AG20443 (cell line): ENCODE data around the gene H2BK1.
A peak's percentile ranks its signal among the peaks of the same experiment; 100 is the strongest.

Experiments
- DNase-seq: peaks from one replicate; pipeline ENCODE4 v3.0.0; 2012; ENCODE audit warnings: low spot score, mixed read lengths

H2BK1 gene

DNA sequence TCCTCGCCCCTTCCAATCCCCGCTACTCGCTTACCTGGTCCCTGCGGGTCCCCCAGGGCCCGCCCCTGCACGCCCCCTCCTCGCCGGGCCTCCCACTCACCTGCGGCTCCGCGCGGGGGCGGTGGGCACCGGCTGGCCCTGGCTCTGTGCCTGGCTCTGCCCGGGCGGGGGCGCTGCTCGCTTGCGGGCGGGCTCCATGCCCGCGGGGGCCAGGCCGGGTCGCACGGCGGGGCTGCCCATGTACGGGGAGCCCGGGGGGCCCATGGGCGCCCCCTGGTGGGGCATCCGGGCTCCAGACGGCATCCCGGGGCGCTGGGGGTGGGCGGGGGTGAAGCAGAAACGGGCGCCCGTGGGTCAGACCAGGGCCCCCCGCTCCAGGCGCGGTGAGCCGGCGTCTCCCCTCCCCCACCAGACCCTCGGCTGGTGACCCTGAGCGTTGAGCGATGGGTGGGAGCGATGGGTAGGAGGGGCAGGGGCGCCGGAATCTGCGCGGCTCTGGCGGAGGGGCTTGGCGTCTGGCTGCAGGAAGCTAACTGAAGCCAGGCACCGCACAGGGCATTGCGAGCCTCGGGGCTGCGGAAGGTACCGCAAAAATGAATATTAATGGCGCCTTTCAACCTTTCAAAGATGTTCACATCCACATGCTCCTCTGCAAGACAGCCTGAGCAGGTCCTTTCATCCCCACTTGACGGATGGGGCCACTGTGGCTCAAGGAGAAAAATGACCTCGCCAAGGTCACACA is 35.2 kb upstream of the H2BK1 start:
- DNase-seq, result peak; percentile 84

DNA sequence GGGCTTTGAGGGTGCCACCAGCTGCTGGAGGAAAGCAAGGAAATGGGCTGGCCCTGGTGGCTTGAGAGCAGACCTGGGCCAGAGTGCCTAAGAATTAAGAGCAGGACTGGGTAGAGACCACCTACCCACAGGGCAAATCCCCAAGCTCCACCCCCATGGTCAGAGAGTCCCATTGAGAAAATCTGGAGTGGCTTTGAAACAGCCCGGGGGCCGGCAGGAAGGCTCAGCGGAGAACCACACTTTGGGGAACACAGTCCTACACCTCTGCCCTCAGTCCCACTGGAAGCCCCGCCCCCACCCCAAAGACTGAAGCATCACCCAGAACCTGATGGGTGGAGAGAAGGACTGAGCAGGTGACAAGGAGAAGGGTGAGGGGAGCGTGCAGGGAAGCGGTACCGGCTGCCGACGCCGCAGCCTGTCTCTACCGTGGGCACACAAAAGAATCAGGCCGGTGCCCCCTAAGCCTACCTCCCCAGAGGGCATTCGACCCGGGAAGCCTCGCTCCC is 34.6 kb upstream of the H2BK1 start:
- DNase-seq, result no peak

DNA sequence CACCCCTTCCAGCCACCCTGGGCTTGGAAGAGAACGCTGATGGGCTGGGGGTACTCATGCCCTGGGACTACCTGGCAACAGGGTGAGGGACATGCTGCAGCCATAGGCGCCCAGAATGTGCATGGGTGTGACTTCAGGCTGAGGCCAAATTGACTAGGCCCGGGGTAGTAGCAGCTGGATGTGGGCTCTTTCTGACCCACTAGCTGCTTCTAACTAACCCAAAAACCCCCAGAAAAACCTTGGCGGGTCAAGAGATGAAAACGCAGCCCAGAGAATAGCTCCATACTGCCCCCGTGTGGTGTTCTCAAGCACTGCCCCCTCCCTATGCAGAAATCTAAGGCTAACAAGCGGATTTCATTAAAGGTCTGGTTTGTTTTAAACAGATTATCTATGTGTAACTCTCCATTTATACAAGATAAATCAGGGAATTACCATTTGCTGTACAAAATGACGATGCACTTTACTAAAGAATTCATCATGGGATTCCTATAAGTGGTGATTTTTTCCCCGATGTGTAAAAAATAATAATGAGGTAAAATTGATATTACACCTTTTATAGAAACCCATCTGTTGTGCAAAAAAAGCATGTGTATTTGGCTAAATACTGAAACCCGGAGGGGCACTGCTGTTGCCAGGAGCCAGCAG is 34.0 kb upstream of the H2BK1 start:
- DNase-seq, result peak; percentile 79

DNA sequence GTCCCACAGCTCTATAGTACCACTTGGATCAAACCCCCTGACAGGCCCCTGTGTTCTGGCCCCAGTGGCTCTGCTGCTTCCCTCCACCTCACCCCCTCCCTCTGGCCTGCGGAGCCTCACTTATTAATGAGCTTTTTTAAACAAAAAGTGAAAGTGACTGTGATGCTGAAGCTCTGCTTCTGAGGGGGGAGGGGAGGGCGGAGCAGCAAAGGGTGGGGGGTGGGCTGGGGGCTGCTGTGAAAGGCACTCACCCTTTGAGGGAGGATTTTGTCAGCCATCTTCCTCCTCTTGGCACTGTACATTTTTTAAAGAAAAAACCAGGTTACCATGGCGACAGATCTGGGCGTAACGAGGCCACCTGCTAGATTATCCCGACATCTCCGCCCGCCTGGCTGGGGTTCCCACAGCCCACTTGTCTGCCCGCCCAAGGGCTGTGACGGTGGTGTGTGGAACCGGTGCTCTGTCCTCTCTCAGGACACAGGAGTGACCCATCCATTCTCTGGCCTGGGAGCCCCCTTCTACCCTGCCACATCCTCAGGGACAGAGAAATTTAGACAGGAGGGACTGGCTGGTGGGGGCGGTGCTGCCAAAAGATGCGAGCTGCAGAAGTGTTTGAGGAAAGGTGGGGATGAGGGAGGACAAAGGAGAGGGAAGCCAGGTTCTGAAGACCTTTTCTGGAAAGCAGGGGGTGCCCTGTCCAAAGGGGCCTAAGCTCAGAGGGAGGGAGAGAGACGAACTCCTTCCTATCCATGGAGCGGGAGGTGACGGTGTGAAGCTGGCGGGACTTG is 33.3 kb upstream of the H2BK1 start:
- peak; percentile 11 for DNase-seq

DNA sequence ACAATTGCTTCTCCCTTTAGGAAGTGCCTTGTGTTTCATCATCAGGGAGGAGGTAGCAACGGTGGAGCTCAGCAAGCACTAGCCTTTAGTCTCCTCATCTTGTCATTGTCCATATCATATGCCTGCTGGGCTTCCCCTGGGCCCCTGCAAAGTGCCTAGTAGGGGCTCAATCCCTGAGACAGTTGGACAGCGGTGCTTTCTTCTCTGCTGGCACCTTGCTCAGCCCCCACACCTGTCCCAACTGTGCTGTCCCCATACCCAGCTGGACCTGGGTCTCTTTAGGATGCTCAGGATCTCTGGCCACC is 32.7 kb upstream of the H2BK1 start:
- no peak for DNase-seq

DNA sequence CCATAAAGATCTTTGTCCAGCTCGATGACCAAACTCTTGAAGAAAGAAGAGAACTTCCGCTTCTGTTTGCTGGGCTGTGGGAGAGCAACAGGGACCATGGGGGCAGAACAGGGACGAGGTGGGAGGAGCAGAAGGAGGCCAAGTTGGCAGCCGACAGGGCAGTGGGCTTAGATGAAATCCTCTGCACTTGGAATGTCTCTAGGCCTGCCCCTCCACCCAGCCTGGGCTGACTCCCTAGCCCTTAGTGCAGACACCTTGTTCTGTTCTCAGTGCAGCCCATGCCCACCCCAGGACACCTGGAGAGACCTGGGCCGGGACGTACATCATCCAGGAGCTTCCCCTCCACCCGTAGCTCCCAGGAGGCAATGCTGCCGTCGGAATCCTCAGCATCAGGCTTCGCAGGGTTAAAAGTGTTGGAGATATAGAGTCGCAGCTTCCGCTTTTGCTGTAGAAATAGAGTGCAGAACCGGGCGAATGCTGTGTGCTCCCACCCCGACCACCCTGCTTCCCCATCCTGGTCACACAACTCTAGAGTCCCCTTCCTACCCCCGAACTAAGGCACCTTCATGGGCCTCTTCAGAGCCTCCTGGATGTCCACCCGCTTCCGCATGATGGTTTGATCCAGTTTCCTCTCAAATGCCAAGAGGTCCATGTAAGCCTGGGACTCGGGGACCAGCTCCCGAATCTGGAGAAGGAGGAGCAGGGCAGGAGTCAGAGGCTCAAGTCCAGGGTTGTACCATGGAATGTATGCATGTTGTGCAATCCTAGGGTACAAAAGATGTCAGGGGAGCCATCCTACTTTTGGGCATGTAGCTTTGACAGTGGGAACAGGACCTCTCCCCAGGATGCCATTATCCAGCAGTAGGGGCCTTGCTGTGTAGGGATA is 32.1 kb upstream of the H2BK1 start:
- DNase-seq, result no peak

DNA sequence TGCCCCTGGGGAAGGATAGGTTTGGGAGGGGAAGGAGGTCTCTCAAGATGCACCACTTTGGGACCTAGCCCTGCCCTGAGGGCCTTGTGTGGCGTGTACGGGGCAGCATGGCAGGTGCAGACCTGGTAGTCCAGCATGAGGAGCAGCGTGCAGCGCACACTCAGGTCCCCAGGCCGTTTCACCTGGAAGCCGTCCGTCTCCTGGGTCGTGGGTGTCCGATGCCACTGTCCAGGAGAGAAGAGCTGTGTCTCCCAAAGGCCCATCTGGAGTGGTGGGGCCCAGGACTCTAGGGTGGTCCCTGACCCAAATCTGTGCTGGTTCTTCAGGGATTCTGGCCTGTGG is 31.4 kb upstream of the H2BK1 start:
- no peak for DNase-seq

DNA sequence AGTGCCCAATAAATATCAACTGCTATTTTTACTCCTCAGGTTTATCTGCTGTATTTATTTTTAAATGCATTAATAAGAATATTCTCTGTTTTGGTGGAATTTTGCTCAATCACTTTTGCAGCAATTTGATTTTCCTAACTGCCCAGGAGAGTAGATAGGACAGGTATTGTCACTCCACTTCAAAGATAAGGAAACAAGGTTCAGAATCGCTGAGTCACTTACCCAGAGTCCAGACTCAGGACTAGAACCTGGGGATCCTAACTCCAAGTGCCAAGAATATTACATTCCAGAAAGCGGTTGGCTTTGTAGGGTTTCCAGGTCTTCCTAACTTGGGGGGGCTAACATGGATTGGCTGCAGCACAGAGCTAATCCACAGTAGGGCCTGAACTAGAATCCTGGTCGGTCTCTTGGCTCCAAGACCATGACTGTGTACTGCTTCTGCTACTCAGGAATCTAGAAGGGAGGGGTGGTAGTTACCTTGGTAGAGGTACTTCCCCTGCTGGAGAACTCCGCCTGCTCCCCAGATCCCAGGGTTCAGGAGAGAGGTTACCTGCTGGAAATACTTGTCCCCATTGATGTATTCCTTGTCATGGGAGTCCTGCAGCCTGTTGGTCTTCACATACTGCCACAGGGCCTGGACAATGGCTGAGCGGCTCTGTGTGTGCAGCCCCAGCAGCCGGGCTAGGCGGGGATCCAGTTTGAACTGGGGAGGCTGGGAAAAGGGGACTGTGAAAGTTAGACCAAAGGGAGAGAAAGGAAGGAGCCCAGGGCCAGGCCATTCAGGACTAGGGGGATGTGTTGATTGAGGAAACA is 30.9 kb upstream of the H2BK1 start:
- DNase-seq, result no peak

DNA sequence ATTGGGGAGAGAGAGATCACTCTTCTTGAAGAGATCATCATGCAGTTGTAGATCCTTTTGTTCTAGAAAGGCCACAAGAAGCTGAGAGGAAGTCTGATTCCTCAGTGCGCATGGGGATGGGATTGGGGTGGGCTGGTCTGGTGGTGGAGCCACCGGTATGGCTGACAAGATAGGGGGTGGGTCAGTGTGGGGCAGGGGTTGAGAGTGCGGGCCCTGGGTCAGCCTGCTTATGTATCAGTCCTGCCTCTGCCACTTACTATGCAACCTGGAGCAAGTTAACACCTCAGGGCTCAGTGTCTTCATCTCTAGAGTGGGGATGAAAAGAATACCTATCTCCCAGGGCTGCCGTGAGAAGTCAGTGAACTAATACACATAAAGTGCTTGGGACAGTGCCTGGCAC is 30.2 kb upstream of the H2BK1 start:
- DNase-seq, result no peak

DNA sequence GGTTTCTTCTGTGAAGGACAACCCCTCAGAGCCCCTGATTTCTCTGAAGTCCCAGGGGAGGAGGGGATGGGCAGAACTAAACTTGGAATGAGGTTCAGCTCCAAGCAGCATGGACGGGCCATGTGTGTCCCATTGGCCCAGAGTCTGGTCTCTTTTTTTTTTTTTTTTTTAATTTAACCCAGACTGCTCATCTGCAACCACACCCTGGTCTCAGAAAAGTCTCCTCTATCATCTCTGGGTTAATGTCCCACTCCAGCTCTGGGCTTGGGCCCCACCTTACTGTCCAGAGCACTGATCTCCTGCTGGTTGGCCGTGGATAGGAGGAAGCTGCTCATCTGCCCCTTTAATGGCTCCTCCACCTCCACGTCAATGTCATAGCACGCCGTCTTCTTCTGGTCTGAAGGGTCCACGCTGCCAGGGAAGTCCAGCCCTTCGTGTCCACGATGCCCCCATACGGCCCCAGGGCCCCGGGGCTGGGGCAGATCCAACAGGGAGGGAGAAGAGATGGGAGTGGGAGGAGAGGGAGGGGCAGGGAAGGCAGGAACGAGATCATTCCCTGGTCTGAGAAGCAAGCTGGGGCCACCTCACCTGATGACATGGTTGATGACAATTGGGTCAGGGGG is 29.7 kb upstream of the H2BK1 start:
- DNase-seq, result no peak

DNA sequence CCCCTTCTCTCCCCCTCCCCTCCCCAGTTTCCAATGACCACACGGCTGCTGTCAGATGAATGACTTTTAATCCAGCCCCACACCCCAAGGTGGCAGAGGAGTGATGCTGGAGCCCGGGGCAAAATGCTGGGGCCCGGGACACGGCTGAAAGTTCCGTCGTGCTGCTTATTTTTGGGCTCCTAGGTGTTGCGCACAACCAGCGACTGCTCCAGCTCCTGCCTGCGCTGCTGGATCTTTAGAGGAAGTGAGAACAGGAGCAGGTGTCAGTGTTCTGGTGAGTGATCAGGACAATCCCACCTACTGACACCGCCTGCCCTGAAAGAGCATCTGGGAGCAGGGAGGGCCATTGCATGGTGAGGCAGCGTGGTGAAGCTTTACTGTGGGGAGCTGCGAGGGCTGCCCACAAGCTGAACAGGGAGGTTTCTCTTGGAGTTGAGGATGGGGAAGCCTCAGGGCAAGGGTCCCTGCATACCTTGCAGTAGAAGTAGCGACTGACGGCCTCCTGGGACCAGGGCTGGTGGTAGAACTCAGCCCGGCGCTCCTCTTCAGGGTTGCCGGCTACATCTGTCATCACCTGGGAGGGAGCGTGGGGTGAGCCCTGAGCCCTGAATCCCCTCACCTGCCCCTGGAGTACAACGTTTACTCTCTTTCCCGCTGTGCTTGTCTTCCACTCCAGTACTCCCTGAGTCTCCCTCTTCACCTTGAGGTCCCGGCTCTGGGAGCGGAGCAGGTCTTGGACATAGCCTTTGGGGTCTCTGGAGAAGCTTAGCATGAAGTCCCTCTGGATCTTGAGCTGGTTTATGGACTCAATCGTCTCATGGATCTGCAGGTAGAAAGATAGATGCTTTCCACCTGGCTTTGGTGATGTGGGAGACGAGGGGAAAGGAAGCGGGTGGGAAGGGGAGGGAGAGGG is 28.9 kb upstream of the H2BK1 start:
- no peak for DNase-seq

DNA sequence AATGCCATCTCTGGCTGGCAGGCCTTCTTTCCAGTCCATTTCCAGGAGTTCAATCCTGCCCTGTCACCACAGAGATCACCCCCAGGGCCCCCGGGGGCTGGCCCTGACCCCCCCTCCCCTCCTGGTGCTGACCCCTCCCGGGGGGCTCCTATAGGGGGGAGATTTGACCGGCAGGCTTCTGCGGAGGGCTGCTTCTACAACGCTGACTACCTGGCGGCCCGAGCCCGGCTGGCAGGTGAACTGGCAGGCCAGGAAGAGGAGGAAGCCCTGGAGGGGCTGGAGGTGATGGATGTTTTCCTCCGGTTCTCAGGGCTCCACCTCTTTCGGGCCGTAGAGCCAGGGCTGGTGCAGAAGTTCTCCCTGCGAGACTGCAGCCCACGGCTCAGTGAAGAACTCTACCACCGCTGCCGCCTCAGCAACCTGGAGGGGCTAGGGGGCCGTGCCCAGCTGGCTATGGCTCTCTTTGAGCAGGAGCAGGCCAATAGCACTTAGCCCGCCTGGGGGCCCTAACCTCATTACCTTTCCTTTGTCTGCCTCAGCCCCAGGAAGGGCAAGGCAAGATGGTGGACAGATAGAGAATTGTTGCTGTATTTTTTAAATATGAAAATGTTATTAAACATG is 28.0 kb upstream of the H2BK1 start:
- DNase-seq, result no peak

DNA sequence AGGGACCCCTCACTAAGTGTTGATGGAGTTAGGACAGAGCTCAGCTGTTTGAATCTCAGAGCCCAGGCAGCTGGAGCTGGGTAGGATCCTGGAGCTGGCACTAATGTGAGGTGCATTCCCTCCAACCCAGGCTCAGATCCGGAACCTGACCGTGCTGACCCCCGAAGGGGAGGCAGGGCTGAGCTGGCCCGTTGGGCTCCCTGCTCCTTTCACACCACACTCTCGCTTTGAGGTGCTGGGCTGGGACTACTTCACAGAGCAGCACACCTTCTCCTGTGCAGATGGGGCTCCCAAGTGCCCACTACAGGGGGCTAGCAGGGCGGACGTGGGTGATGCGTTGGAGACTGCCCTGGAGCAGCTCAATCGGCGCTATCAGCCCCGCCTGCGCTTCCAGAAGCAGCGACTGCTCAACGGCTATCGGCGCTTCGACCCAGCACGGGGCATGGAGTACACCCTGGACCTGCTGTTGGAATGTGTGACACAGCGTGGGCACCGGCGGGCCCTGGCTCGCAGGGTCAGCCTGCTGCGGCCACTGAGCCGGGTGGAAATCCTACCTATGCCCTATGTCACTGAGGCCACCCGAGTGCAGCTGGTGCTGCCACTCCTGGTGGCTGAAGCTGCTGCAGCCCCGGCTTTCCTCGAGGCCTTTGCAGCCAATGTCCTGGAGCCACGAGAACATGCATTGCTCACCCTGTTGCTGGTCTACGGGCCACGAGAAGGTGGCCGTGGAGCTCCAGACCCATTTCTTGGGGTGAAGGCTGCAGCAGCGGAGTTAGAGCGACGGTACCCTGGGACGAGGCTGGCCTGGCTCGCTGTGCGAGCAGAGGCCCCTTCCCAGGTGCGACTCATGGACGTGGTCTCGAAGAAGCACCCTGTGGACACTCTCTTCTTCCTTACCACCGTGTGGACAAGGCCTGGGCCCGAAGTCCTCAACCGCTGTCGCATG is 27.2 kb upstream of the H2BK1 start:
- DNase-seq, result no peak

DNA sequence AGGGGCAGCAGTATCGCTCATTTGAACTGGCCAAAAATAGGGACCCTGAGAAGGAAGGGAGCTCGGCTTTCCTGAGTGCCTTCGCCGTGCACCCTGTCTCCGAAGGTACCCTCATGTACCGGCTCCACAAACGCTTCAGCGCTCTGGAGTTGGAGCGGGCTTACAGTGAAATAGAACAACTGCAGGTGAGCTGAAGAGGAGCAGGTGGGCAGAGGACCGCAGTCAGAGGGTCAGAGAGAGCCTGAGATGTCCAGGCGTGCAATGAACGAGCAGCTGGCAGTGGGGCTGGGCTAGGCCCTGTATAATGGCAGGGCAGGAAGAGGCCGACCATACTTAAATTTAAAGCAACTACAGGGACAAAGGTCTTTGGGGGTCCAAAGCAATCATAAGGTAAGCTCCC is 26.1 kb upstream of the H2BK1 start:
- no peak for DNase-seq

DNA sequence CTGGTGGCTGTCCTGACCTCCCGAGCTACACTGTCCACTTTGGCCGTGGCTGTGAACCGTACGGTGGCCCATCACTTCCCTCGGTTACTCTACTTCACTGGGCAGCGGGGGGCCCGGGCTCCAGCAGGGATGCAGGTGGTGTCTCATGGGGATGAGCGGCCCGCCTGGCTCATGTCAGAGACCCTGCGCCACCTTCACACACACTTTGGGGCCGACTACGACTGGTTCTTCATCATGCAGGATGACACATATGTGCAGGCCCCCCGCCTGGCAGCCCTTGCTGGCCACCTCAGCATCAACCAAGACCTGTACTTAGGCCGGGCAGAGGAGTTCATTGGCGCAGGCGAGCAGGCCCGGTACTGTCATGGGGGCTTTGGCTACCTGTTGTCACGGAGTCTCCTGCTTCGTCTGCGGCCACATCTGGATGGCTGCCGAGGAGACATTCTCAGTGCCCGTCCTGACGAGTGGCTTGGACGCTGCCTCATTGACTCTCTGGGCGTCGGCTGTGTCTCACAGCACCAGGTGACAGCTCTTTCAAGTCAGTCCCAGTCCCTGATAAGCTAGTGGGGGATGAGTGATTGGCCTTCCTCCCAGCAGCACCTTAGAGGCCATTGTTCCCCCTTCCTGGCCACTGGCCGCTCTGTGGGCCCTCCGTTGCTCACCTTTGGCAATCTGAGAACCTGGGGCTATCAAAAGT is 25.0 kb upstream of the H2BK1 start:
- no peak for DNase-seq

DNA sequence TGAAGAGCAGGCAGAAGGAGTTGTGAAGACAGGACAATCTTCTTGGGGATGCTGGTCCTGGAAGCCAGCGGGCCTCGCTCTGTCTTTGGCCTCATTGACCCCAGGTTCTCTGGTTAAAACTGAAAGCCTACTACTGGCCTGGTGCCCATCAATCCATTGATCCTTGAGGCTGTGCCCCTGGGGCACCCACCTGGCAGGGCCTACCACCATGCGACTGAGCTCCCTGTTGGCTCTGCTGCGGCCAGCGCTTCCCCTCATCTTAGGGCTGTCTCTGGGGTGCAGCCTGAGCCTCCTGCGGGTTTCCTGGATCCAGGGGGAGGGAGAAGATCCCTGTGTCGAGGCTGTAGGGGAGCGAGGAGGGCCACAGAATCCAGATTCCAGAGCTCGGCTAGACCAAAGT is 23.5 kb upstream of the H2BK1 start:
- no peak for DNase-seq

DNA sequence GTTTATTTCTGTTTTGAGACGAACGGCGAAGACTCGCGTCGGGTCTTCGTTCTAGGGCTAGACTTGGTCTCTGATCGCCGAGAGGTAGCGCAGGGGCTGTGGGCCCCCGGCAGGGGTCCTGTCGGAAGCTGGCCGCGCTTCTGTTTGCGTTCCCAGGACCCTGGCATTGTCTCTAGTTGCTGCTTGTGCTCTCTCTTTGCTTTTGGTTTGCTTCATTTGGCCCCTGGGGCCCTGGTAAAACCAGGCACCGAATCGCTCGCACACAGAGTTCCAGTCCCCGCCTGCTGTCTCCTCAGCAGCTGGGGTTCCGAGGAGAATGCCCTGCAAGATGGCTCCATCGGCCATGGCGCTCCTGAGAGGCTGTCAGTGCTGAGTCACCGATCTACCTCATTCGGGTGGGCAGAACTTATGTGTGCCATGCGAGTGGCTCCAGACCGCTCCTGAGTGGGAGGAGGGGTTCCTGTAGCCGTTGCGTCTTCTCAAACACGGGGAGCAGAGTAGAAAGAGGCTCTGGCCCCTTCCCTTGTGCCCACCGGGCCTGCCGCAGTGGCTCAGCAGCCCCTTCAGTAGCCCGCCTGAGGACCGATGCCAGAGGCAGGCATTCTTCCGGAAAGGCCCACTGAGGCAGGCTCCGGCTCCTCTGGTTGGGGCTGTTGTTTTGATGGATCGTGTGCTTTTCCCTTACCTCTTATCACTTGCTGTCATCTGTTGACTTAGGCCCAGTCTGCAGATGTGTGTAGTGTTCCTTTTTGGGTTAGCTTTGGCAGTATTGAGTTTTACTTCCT is 22.8 kb upstream of the H2BK1 start:
- peak; percentile 90 for DNase-seq
